Calu3 (cell line): ENCODE measurements around the gene LSM12. TPM values are rescaled to one million over a fixed set of nuclear protein-coding genes. Genes with fewer than 3 reads are reported as not detected.
A peak's percentile ranks its signal among the peaks of the same experiment; 100 is the strongest.

Experiments
- Bru-seq: library from RNA; stranded (reverse); fragments of 400-500 nt; gene quantifications from one replicate; lab custom pipeline; 2021; lab: Mats Ljungman, UMichigan
- BruChase-seq, 2 experiments: library from RNA; stranded (reverse); fragments of 400-500 nt; gene quantifications; one replicate each; lab custom pipeline; 2021; lab: Mats Ljungman, UMichigan
- BruUV-seq: library from RNA; stranded (reverse); fragments of 400-500 nt; replicated peaks from 2 replicates; lab custom pipeline; 2021; lab: Mats Ljungman, UMichigan
- CTCF ChIA-PET: fragments of 300-600 bp; sonication (Branson Sonifier 250); formaldehyde crosslinking; loops from one replicate; lab custom pipeline; 2022; ENCODE audit warnings: antibody characterized with exemption; lab: Charles Lee
- DNase-seq: peaks from one replicate; pipeline ENCODE4 v3.0.0; 2022
- H3K27ac Mint-ChIP-seq: one replicate; pipeline ENCODE4 v1.8.0; 2022; ENCODE audit warnings: mixed read lengths; ENCODE audit not compliant: unreplicated experiment
- H3K27me3 Mint-ChIP-seq: one replicate; pipeline ENCODE4 v1.8.0; 2022; ENCODE audit warnings: mixed read lengths; ENCODE audit not compliant: unreplicated experiment
- H3K36me3 Mint-ChIP-seq: one replicate; pipeline ENCODE4 v1.8.0; 2022; ENCODE audit warnings: mild to moderate bottlenecking, moderate library complexity, mixed read lengths; ENCODE audit not compliant: insufficient read depth, unreplicated experiment
- H3K4me1 Mint-ChIP-seq: one replicate; pipeline ENCODE4 v1.8.0; 2022; ENCODE audit warnings: mild to moderate bottlenecking, low read depth, mixed read lengths; ENCODE audit not compliant: unreplicated experiment
- H3K4me3 Mint-ChIP-seq: one replicate; pipeline ENCODE4 v1.8.0; 2022; ENCODE audit warnings: mild to moderate bottlenecking, low read depth, moderate library complexity, mixed read lengths; ENCODE audit not compliant: unreplicated experiment
- H3K9me3 Mint-ChIP-seq: one replicate; pipeline ENCODE4 v1.8.0; 2022; ENCODE audit warnings: low read depth, mixed read lengths; ENCODE audit not compliant: unreplicated experiment
- CTCF ChIP-seq: fragments of 200-600 bp; IDR thresholded peaks from one replicate; pipeline ENCODE4 v1.8.0; 2022; ENCODE audit warnings: antibody characterized with exemption; ENCODE audit not compliant: unreplicated experiment
- intact Hi-C: fragments of 100-400 bp; cut with micrococcal nuclease; formaldehyde crosslinking; loops from one replicate; pipeline ENCODE4 v1.10.0; 2022; ENCODE audit not compliant: unreplicated experiment
- long read RNA-seq: library from polyadenylated mRNA; stranded (forward); transcript quantifications from one replicate; pipeline ENCODE4 v2.0.0, GENCODE V29; 2022
- total RNA-seq: library from RNA; stranded (reverse); gene quantifications from 2 replicates; pipeline ENCODE4 v1.2.3, GENCODE V29; 2022

The LSM12 gene
- total RNA-seq (79.5 and 90.6 TPM in 2 replicates), Bru-seq, nascent RNA (percentile 93 among the genes with signal in this experiment), BruChase-seq, experiment 1, labeled RNA remaining after a 6-hour chase (percentile 92 among the genes with signal in this experiment), BruChase-seq, experiment 2, labeled RNA remaining after a 2-hour chase (percentile 91 among the genes with signal in this experiment)
- long read RNA-seq, transcript LSM12-201 (5 exons, 2,308 nt) = major isoform, 68 of 84 reads
- long read RNA-seq, partial matches to known transcripts = 3 of 84 reads
- long read RNA-seq, other reads (novel, unspliced or antisense) = 12 of 84 reads

DNA sequence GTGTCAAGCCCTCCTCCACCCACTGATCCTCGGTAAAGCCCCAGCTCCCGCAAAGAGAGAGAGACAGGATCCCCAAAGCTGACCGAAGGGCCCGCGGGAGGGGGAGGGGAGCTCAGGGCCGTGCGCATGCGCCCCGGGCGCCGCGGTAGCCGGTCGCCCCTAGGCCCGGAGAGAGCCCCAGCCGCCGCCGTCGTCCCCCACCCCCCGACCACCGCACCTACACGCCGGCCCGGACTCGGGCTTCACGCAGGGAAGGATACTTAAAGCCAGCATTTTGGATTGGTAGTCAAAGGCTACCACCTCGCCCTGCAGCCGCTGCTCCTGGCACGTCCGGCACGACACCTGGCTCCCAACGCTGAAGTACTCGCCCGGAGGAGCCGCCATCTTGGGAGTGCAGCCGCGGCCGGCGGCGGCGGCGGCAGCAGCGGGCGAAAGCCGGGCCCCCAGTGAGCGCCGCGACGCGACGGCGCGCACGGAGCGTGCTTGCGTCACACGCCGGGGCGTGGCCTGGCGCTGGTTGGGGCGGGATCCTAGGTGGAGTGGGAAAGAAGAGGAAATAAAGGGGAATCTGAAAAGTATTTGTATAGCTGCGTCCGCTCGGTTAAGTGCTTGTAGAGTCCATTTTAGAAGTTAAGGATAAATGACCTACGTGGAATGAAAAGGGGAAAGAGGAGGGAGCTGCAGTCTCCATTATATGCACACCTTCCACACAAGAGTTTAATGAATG, at the start of gene LSM12:
Gene LSM12, minus strand, starts transcription at position 468 of the 727 bp plus-strand sequence. Its CDS starts 84 bp downstream, at position 384.
- no peaks in the 10 kb centered on the region for H3K9me3 Mint-ChIP-seq
- CTCF ChIA-PET = interaction anchor here (0.6 to 1.9 kb wide), 10 partner anchors 9 to 261 kb away, joined by 3 to 8 read pairs (median 4); partner anchors contain the start of gene HDAC5
- intact Hi-C loops = no loop called here
- H3K4me1 Mint-ChIP-seq = peaks cover 48% of the 10 kb centered on the region
- H3K27ac Mint-ChIP-seq = peak within 1 kb of the TSS; percentile 85
- H3K36me3 Mint-ChIP-seq = peaks cover 77% of the 10 kb centered on the region
- peak; percentile 99 for DNase-seq
- peak within 1 kb of the TSS; percentile 88 for H3K4me3 Mint-ChIP-seq
- TF ChIP-seq CTCF = no peak
- H3K27me3 Mint-ChIP-seq = no peaks in the 10 kb centered on the region
- BruUV-seq = no TSS peak

DNA sequence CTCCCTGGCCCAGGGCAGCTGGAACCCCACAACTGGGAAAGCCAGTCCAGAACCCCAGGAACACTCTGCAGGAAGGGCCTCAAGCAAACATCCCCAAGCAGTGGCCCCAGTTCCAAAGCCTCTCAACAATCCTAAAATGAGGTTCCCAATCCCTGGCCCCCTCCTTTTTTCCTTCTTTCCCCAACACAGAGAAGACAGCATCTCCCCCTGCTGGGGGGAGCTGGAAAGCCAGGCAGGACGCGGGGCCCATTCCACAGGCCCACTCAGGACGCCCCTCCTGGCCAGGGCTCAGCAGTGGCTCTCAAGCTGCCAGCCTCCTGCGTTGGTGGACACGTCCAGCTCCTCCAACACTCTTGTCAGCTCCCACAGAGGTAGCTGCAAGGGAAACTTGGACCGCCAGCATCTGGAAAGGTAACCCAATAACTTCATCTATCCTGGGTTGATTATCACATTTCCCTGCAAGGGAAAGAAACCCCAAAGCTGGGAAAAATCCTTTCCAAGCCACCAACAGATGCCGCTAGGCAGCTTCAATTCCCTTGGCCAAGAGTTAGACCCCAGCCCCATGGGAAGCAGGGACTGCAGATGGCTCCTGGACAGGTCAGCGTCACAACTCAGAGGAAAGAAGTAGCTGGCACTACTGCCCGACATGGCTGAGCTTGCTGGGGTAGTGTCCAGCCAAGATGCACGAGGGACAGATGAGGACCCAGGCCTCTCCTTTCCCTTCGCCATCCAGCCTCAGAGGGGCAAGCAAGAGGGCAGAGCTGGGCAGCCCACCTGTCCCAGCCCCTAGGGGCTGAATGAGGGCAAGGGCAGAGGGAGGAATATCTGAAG, 49.3 kb upstream of the LSM12 start:
- CTCF ChIA-PET = interaction anchor here (0.6 to 3.1 kb wide), 13 partner anchors 8 to 807 kb away, joined by 3 to 19 read pairs (median 5); partner anchors contain the start of genes HDAC5 and LSM12
- peak; percentile 70 for DNase-seq
- H3K4me1 Mint-ChIP-seq = no peaks in the 10 kb centered on the region
- TF ChIP-seq CTCF = peak; percentile 91
- no peak overlapping the region for H3K27ac Mint-ChIP-seq
- intact Hi-C loops = loop anchor here (2.0 kb wide), 1 partner anchor 33 kb away; no protein-coding TSS in a partner anchor
- H3K27me3 Mint-ChIP-seq = no peaks in the 10 kb centered on the region
- no peak overlapping the region for H3K4me3 Mint-ChIP-seq
- BruUV-seq = no TSS peak
- no peaks in the 10 kb centered on the region for H3K9me3 Mint-ChIP-seq
- peaks cover 10% of the 10 kb centered on the region for H3K36me3 Mint-ChIP-seq

DNA sequence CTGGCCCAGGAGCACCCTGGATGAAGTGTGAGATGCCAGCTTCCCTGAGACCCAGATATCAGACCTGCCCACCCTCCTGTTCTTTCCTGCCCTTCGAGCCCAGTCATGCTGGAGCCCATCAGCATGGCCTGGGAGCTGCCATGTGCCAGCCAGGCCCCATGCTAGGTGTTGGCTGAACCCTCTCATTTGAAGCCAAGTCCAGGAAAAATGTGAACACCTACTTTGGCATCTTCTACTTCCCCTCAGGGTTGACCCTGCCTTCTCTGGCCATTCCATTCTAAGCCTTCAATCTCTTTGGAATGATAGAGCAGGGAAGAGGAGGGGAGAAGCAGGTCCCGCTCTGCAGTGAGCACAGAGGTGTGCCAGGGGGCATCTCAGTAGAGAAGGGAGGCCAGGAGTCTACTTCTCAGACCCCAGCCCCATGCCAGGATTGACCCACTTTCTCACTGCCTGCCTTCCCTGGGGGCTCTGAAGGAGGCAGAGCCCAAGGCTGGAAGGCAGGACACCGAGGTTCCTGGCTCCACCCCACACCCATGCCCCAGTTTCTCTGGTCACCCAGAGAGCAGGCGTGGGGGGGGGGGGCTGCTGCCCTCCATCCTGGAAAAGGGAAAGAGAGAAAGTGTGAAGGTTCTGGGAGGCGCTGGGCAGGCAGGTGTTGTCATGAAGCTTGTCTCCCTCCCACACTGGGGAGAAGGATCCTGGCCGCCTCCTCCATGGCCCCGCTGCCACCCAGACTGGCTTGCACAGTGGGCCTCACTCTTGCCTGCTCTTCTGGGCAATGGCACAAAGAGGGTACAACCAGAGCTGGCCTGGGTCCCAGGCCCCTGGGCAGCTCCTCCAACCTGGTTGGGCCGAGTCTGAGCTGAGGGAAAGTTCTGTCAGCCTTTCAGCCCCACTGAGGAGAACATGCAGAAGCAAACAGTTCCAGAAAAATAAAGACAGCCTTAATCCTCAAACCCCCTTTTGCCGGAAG, 47.7 kb upstream of the LSM12 start:
- TF ChIP-seq CTCF = no peak

More for the DNA sequence above, 47.7 kb upstream of the LSM12 start:
- Mint-ChIP-seq H3K4me3 (no peak overlapping the region), H3K36me3 (peaks cover 10% of the 10 kb centered on the region), H3K27me3 (no peaks in the 10 kb centered on the region), H3K9me3 (no peaks in the 10 kb centered on the region), H3K27ac (no peak overlapping the region), H3K4me1 (no peaks in the 10 kb centered on the region)
- no TSS peak for BruUV-seq
- DNase-seq = no peak
- intact Hi-C loops = loop anchor here (2.0 kb wide), 1 partner anchor 31 kb away; no protein-coding TSS in a partner anchor
- CTCF ChIA-PET = interaction anchor here (0.8 to 3.1 kb wide), 4 partner anchors 9 to 31 kb away, joined by 3 to 19 read pairs (median 6); partner anchors contain the start of gene HDAC5
